NB4 (cell line): ENCODE measurements around the gene KRT2.

ENCODE experiments used
- MYC ChIP-seq: IDR thresholded peaks from 2 replicates; pipeline ENCODE4 v1.6.1; 2011; ENCODE audit warnings: low read depth, low read length
- POLR2A ChIP-seq: IDR thresholded peaks from 2 replicates; pipeline ENCODE4 v1.6.1; 2011; ENCODE audit warnings: mild to moderate bottlenecking; ENCODE audit not compliant: insufficient read length; ENCODE audit errors: extremely low read depth
- TF ChIP-seq, protein P1 (sequence below): IDR thresholded peaks from one replicate; pipeline ENCODE4 v1.5.1; 2012; ENCODE audit warnings: low read depth, low read length
- TF ChIP-seq, protein P2 (sequence below): IDR thresholded peaks from 2 replicates; pipeline ENCODE4 v1.6.1; 2011; ENCODE audit warnings: low read depth, low read length

- TF ChIP-seq, protein P1, sequence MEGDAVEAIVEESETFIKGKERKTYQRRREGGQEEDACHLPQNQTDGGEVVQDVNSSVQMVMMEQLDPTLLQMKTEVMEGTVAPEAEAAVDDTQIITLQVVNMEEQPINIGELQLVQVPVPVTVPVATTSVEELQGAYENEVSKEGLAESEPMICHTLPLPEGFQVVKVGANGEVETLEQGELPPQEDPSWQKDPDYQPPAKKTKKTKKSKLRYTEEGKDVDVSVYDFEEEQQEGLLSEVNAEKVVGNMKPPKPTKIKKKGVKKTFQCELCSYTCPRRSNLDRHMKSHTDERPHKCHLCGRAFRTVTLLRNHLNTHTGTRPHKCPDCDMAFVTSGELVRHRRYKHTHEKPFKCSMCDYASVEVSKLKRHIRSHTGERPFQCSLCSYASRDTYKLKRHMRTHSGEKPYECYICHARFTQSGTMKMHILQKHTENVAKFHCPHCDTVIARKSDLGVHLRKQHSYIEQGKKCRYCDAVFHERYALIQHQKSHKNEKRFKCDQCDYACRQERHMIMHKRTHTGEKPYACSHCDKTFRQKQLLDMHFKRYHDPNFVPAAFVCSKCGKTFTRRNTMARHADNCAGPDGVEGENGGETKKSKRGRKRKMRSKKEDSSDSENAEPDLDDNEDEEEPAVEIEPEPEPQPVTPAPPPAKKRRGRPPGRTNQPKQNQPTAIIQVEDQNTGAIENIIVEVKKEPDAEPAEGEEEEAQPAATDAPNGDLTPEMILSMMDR = no peak
- TF ChIP-seq POLR2A (no peak), MYC (no peak)
- TF ChIP-seq, protein P2, sequence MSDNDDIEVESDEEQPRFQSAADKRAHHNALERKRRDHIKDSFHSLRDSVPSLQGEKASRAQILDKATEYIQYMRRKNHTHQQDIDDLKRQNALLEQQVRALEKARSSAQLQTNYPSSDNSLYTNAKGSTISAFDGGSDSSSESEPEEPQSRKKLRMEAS = no peak
Observed at GRCh38 chr12:52605542-52605941, 46.5 kb downstream of the KRT2 start.
